Skeletal muscle cell (primary cell): ENCODE measurements around the gene KRTAP10-9.
"Not testable (repeated sequence)": the region's sequence is repeated elsewhere in the genome, so short reads cannot be mapped to it uniquely, and the experiment has no call there.

Experiments
- DNase-seq: peaks from one replicate; pipeline ENCODE4 v3.0.0-alpha.2; 2010; ENCODE audit warnings: low read depth
- H3K4me3 ChIP-seq: 2 replicates; pipeline ENCODE4 v1.5.1; 2011; ENCODE audit warnings: low read depth, mild to moderate bottlenecking, control low read depth, low read length, moderate library complexity

Gene KRTAP10-9

DNA sequence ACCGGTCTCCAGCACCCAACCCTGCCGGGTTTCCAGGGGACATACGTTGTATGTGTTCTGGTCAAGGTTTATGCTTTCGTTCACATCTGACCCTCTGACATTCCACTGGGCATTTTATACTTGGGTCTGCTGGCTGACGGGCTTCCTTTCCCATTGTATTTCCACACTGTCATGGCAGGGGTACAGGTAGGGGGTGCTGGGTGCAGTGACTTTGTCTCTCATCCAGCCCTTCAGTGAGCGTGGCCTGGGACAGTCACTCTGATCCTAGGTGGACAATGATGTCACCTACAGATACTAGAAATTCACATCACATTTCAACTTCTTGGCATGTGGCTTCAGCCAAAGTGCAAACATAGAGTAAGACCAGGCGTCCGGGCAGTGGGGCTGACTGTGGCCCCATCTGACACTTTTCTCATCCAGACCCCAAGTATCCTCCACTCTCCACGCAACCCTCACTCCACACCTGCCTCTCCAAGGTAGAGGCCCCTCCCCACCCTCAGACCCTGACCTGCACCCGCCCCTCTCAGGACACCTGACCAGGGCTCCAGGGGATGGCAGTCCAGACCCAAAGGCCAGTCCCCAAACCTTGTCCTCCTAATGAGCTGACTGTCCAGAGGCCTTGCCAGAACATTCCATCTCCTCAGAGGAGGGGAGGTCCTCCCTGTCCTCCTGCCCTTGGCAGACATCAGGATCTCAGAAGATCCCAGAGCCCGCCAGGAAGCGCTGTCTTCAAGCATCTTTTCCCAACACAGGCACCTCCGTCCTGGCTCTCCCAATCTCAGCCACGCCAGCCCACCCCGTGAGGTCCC lies 9.5 kb downstream of the KRTAP10-9 start:
- no peak overlapping the region for H3K4me3 ChIP-seq
- no peak for DNase-seq

DNA sequence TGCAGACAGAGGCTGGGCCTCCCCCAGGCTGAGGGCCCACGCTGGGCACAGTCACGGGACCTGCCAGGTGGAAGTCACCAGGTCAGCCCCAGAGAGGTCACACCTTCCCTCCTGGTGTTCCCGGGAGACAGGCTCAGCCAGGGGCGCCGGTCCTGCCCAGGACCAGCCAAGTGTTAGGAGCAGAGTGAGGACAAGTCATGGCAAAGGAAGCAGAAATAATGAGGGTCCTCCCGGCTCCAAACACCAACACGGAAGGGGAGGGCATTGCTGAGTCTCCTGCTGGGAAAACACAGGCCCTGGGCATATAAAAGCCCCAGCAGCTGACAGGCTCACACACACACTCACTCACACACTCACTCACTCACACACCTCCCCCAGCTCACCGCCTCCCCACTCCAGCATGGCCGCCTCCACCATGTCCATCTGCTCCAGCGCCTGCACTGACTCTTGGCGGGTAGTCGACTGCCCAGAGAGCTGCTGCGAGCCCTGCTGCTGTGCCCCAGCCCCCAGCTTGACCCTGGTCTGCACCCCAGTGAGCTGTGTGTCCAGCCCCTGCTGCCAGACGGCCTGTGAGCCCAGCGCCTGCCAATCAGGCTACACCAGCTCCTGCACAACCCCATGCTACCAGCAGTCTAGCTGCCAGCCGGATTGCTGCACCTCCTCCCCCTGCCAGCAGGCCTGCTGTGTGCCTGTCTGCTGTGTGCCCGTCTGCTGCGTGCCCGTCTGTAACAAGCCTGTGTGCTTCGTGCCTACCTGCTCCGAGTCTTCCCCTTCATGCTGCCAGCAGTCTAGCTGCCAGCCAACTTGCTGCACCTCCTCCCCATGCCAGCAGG lies 10.3 kb downstream of the KRTAP10-9 start, which contains the start of gene KRTAP10-10:
Gene KRTAP10-10 (plus strand): TSS at position 339 of the 833 bp plus-strand sequence. CDS start 62 bp downstream, at position 401.
- DNase-seq = no peak
- H3K4me3 ChIP-seq = no peak within 1 kb of the TSS

DNA sequence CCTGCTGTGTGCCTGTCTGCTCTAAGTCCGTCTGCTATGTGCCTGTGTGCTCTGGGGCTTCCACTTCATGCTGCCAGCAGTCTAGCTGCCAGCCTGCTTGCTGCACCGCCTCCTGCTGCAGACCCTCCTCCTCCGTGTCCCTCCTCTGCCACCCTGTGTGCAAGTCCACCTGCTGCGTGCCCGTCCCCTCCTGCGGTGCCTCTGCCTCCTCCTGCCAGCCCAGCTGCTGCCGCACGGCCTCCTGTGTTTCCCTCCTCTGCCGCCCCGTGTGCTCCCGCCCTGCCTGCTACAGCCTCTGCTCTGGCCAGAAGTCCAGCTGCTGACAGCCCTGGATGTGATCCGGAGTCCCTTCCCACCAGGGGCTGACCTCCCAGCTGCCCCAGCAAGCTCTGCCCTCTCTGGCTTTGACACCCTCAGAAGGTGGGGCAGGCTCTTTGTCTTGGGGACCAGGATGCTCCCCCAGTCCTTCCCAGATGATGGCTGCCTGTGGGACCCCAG lies 11.0 kb downstream of the KRTAP10-9 start:
- DNase-seq, H3K4me3 ChIP-seq: not testable (repeated sequence)

DNA sequence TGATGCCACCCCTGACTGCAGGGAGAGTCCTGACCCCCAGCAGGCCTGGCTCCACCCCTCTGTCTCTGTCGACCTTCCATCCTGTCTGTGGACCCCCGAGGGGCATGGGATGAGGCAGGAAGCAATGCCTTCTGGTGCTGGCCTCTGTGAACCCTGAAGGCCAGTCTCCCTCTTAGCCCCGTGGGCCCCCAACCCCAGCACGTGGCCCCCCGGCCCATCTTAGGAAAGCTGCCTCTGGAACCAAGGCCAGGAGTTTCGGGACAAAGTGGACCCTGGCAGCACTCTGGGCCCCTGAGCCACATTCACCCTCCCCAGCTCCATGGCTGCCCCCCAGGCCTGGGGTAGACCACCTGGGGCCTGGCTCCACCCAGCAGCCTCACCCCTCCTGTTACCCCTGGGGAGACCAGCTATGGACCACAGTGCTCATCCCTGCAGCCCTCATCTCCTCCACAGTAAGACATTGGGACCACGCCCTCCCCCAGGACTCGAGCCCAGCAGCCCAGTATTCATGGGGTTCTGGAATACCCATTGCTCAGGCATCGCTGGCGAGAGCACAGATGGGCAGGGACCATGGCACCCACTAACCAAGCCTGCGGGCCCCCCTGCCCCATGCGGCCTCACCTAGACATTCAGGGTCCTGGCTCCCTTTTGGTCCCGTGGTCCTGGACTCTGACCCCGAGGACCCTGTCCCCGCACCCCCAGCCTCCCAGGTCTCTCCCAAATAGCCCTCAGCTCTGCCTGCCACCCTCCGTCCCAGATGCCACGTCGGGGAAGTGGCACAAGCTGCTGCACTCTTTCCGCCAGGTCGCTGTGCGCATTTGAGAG lies 11.8 kb downstream of the KRTAP10-9 start:
- DNase-seq, H3K4me3 ChIP-seq: not testable (repeated sequence)

DNA sequence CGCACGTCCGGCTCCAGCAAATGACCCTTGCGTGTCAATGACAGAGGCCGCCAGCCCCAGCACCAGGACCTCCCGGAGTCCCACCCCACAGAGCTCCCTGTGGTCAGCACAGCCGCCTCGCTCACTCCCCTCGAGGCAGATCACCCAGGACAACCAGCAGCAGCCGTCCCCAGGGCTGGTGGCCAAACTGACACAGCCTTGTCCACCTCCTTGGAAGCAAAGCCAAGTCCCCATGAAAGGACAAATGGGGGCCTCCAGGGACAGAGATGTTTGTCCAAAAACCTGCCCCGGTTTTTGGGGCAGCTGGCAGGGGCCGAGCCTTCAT lies 12.4 kb downstream of the KRTAP10-9 start:
- H3K4me3 ChIP-seq = no peak overlapping the region
- no peak for DNase-seq

DNA sequence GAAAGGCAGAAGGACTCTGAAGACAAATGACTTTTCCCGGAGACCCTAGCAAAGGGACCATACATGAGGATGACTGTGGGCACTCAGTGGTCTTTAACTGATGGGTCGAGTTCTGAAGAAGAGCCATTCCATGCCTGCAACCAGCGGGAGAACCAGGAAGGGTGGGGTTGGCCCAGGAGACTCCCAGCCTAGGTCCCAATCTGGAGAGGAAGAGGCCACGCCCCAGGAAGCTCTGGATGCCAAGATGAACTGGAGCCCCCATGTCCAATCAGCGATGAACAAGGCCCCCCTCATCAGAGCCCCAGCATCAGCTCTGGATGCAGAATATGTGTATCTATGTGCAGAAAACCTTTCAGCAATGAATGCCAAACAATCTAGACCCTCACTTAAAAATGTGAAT lies 13.9 kb downstream of the KRTAP10-9 start:
- no peak overlapping the region for H3K4me3 ChIP-seq
- DNase-seq = no peak

DNA sequence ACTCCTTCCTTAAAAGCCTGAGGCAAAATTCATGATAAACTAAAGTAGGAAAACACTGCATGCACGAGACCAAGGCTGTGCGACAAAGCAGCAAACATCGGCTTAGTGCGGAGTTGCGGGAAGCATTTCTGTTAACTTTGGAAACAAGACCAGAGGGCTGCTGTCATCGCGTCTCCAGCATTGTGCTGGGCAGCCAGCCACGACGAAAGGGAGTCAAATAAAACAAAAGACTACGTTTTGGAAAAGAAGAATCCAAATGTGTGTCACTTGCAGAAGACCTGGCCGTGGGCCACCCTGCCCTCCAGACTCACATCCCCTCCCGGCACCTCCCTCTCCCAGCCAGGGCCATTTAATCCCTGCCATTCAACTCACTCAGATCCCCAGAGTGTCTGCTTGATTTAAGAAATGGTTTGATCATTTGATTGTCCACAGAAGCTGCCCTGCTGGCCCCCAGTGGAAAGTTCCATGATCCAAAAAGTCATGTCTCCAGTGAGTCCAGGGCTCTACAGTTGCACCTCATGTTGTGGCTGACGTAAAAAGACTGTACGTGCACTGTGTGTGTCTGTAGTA lies 16.9 kb downstream of the KRTAP10-9 start:
- no peak for DNase-seq
- no peak overlapping the region for H3K4me3 ChIP-seq

DNA sequence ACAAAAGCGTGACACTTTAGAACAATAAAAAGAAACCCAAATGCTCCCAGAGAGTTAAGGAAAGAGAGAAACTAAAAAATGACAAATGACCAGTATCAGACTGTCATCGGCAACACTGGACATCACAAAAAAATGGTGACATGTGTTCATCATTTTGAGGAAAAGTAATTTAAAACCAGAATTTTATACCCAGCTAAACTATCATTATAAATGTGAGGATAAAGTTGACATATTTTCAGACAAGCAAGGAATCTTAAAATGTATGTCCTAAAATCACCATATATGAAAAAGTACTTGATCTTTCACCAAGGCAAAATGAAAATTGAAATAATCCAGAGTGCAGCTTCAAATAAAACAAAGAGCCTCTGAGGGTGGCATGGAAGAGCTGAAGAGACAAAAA lies 18.0 kb downstream of the KRTAP10-9 start:
- no peak overlapping the region for H3K4me3 ChIP-seq
- DNase-seq = no peak

DNA sequence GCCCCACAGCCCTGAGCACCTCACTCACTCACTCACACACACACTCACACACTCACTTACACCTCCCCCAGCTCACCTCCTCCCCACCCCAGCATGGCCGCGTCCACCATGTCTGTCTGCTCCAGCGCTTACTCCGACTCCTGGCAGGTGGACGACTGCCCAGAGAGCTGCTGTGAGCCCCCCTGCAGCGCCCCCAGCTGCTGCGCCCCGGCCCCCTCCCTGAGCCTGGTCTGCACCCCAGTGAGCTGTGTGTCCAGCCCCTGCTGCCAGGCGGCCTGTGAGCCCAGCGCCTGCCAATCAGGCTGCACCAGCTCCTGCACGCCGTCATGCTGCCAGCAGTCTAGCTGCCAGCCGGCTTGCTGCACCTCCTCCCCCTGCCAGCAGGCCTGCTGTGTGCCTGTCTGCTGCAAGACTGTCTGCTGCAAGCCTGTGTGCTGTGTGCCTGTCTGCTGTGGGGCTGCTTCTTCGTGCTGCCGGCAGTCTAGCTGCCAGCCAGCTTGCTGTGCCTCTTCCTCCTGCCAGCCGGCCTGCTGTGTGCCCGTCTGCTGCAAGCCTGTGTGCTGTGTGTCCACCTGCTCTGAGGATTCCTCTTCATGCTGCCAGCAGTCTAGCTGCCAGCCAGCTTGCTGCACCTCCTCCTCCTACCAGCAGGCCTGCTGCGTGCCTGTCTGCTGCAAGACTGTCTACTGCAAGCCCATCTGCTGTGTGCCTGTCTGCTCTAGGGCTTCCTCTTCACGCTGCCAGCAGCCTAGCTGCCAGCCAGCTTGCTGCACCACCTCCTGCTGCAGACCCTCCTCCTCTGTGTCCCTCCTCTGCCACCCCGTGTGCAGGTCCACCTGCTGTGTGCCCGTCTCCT lies 19.7 kb downstream of the KRTAP10-9 start, which contains the start of gene KRTAP10-11:
Gene KRTAP10-11 (plus strand): TSS at position 49 of the 856 bp plus-strand sequence. CDS start 45 bp downstream, at position 94.
- not testable (repeated sequence) for H3K4me3 ChIP-seq, DNase-seq

DNA sequence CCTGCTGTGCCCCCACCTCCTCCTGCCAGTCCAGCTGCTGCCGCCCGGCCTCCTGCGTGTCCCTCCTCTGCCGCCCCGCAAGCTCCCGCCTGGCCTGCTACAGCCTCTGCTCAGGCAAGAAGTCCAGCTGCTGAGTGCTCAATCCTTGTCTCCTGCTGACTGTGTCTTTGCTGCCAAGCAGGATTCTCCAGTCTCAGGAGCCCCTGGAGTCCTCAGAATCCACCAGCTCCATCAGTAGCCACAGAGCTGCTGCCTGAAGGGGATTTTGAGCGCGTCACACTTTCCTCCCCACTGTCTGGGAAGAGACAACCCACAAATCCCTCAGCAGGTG lies 20.3 kb downstream of the KRTAP10-9 start:
- no peak for DNase-seq
- H3K4me3 ChIP-seq = no peak overlapping the region

DNA sequence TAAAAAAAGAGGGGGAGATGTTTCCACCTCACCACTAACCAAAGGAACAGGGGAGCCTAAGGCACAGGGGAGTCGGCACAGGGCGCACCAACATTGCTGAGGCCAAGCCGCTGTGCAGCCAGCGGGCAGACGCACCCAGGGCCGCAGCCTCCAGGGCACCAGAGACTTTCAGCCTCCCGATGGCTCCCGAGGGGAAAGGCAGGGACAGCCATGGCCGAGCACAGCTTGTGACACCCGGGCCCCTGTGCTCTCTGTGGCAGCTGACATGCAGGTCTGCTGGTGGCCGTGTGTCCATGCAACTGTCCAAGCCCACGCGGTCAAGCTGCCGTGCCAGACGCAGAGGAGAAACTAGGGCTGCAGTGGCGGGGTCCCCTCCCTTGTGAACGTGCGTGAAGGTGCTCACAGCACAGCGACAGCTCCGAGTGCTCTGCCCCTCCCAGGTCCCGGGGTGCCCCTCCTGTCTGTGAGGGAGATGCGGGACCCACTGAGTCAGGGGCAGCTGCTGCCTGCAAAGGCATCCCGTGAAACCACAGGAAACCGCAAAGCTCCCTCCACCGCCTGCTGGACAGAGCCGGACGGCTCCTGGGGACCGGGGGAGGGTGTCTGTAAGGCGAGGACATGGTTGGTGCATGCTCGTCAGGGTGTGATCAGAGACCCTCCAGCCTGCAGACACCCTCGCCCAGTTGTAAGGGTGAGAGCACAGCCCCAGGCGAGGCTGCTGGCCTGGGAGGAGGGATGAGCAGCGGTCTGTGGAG lies 21.8 kb downstream of the KRTAP10-9 start:
- no peak overlapping the region for H3K4me3 ChIP-seq
- no peak for DNase-seq

DNA sequence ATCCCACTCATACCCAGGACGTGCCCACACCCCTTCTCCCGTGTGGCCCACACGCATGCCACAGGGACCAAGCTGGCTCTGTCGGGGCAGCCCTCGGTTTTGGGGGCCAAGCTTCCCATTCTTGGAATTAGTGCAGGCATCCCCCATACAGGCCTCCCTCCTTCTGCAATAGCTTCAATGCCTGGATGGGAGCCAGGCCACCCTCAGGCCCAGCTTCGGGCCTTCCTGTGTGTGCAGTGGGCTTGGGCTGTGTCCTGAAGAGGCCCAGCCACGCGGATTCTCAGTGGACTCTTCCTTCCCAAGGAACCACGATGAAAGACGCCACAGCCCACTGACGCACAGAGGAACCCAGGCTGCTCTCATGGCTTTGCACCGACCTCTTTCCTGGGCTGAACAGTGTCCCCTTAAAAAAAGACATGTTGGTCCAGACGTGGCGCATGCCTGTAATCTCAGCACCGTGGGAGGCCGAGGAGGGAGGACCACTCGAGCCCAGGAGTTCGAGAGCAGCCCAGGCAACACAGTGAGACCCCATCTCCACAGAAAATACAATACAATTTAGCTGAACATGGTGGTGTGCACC lies 22.7 kb downstream of the KRTAP10-9 start:
- no peak overlapping the region for H3K4me3 ChIP-seq
- DNase-seq = no peak

DNA sequence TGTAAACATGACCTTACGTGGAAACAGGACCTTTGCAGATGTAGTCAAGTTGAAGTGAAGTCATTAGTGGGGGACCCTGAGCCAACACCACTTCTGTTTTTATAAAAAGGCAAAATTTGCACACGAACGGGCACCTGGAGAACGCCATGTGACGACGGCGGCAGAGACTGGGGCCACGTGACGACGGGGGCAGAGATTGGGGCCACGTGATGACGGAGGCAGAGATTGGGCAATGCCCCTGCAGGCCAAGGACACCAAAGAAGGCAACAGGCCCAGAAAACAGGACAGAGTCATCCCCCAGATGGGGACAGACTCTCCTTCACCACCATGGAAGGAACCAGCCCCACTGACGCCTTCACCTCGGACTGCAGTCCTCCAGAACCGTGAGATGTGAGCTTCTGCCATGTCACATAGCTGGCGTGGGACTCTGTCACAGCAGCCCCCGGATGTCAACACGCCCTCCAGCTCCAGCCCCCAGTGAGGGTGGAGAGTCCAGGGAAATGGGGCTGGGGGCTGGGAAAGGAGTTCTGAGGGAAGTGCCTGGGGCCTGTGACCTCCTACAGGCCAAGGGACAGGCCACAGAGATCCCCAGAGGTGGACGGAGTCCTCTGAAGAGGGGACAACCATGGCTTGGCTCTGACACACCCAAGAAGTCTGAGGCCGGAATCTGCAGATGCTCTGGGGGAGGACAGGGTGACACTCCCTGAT lies 23.5 kb downstream of the KRTAP10-9 start:
- no peak for DNase-seq
- no peak overlapping the region for H3K4me3 ChIP-seq

DNA sequence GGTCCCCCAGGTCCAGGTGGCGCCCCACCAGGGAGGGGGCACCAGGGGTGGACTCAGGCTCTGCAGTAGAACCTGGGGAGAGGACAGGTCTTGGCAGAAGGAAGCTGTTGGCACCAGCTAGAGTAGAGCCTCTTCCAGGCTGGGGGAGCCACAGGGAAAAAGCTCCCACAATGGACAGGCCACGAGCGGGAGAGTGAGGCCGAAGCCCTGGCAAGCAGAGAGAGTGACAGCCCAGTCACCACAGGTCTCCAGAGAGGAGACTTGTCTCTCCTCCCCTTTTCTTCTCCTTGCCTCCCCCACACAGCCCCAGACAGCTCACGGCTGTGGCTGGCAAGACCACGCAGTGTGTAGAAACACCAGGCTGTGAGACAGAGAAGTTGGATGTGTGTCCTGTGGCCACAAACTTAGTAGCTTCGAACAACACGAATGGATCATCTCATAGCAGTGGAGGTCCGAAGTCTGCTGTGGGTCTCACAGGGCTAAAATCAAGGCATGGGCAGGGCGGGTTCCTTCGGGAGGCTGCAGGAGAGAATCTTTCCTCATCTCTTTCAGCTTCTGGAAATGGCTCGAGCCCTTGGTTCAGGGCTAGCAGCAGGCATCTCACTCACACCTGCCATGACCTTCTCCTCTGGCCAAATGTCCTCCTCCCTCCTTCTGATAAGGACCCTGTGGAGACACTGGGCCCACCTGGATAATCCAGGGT lies 24.2 kb downstream of the KRTAP10-9 start:
- no peak for DNase-seq
- no peak overlapping the region for H3K4me3 ChIP-seq

DNA sequence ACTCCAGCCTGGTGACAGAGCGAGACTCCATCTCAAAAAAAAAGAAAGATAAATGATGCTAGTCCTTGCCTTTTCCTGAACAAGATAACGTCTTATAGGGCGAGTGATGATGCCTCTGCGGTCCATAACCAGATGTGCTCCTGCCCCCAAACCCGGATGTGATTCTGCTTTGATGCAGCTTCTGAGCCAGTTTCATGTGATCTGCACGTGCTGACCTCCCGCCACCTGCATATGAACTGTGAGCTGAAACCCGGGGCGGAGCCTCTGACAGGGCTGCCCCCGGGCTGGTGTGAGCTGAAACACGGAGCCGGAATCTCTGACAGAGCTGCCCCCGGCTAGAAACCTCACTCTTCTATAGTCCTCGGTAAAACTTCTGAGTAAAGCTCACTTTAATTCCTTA lies 26.2 kb downstream of the KRTAP10-9 start:
- DNase-seq = no peak
- no peak overlapping the region for H3K4me3 ChIP-seq
